ENCODE results near the gene PPOX. TPM values are rescaled to one million over a fixed set of nuclear protein-coding genes. Genes with fewer than 3 reads are reported as not detected.

PPOX gene
- total RNA-seq, 1 experiment from 2014 or later = 23.1 TPM

- H3K27me3 ChIP-seq (ENCODE audit: insufficient read depth, low read depth) = no peaks in the 10 kb centered on the region
- peak in 1 of 2 experiments; percentile 37 for DNase-seq
- peaks cover 3% of the 10 kb centered on the region; the same call in 1 of the 2 replicates for H4K20me1 ChIP-seq (ENCODE audit: insufficient read depth)
- H2AFZ ChIP-seq = no peak overlapping the region
- H3K4me2 ChIP-seq = no peak overlapping the region
- no peak overlapping the region for H3K4me3 ChIP-seq
- H3K27ac ChIP-seq = no peak overlapping the region
- peaks cover 16% of the 10 kb centered on the region for H3K4me1 ChIP-seq (replicated peaks; ENCODE audit: insufficient read depth)
- no peaks in the 10 kb centered on the region for H3K36me3 ChIP-seq (ENCODE audit: low read depth)
- no TSS peak for BruUV-seq (replicated peaks)
- TF ChIP-seq EZH2 (IDR thresholded peaks at IDR 0.05; ENCODE audit: low read depth) = no peak
- TF ChIP-seq CTCF (conservative IDR thresholded peaks at IDR 0.05) = peak; percentile 80
- intact Hi-C loops (cut with micrococcal nuclease; ENCODE audit: unreplicated experiment) = loop anchor here (2.0 to 10.0 kb wide), 3 partner anchors 145 to 459 kb away; no protein-coding TSS in a partner anchor
- no peaks in the 10 kb centered on the region for H3K9me2 ChIP-seq (ENCODE audit: insufficient read depth)
- no peaks in the 10 kb centered on the region for H3K9me3 ChIP-seq (ENCODE audit: insufficient read depth, low read depth)
- H3K79me2 ChIP-seq (ENCODE audit: low read depth) = peaks cover 17% of the 10 kb centered on the region
- CTCF ChIA-PET = interaction anchor here (0.7 kb wide), 1 partner anchor 86 kb away, joined by 4 read pairs; no protein-coding TSS in a partner anchor
- POLR2A ChIA-PET (ENCODE audit: unreplicated experiment) = no interaction called here
- H3F3A ChIP-seq (ENCODE audit: insufficient read depth, low read depth) = peaks cover 33% of the 10 kb centered on the region
Measured at GRCh38 chr1:161139766-161140165, 26.5 kb upstream of the PPOX start.

GRCh38 chr1:161140755-161141400 lies 25.3 kb upstream of the PPOX start:
- no peaks in the 10 kb centered on the region for H3K36me3 ChIP-seq (ENCODE audit: low read depth)
- no peak for DNase-seq
- CTCF ChIA-PET = interaction anchor here (0.7 kb wide), 1 partner anchor 453 kb away, joined by 3 read pairs; no protein-coding TSS in a partner anchor
- H4K20me1 ChIP-seq (ENCODE audit: insufficient read depth) = peaks cover 3% of the 10 kb centered on the region; the same call in 1 of the 2 replicates
- TF ChIP-seq CTCF (conservative IDR thresholded peaks at IDR 0.05) (no peak), EZH2 (IDR thresholded peaks at IDR 0.05; ENCODE audit: low read depth) (no peak)
- H3K79me2 ChIP-seq (ENCODE audit: low read depth) = peaks cover 6% of the 10 kb centered on the region
- H3K27ac ChIP-seq = no peak overlapping the region
- no peaks in the 10 kb centered on the region for H3K27me3 ChIP-seq (ENCODE audit: insufficient read depth, low read depth)
- no peak overlapping the region for H2AFZ ChIP-seq
- H3K9me2 ChIP-seq (ENCODE audit: insufficient read depth) = no peaks in the 10 kb centered on the region
- no peak overlapping the region for H3K4me3 ChIP-seq
- H3K9me3 ChIP-seq (ENCODE audit: insufficient read depth, low read depth) = no peaks in the 10 kb centered on the region
- H3K4me2 ChIP-seq = no peak overlapping the region
- no TSS peak for BruUV-seq (replicated peaks)
- POLR2A ChIA-PET (ENCODE audit: unreplicated experiment) = interaction anchor here (0.6 kb wide), 1 partner anchor 95 kb away, joined by 4 read pairs; no protein-coding TSS in a partner anchor
- H3F3A ChIP-seq (ENCODE audit: insufficient read depth, low read depth) = peaks cover 31% of the 10 kb centered on the region
- peaks cover 10% of the 10 kb centered on the region for H3K4me1 ChIP-seq (replicated peaks; ENCODE audit: insufficient read depth)
- intact Hi-C loops (cut with micrococcal nuclease; ENCODE audit: unreplicated experiment) = no loop called here

GRCh38 chr1:161145832-161146231 lies 20.4 kb upstream of the PPOX start:
- H3K4me2 ChIP-seq = no peak overlapping the region
- intact Hi-C loops (cut with micrococcal nuclease; ENCODE audit: unreplicated experiment) = no loop called here
- no peak overlapping the region for H2AFZ ChIP-seq
- no peaks in the 10 kb centered on the region for H3K9me2 ChIP-seq (ENCODE audit: insufficient read depth)
- no peak for TF ChIP-seq EZH2 (IDR thresholded peaks at IDR 0.05; ENCODE audit: low read depth)
- TF ChIP-seq CTCF (conservative IDR thresholded peaks at IDR 0.05) = no peak
- H3K36me3 ChIP-seq (ENCODE audit: low read depth) = no peaks in the 10 kb centered on the region
- peaks cover 16% of the 10 kb centered on the region; the same call in 1 of the 2 replicates for H3F3A ChIP-seq (ENCODE audit: insufficient read depth, low read depth)
- ChIA-PET CTCF (no interaction called here), POLR2A (ENCODE audit: unreplicated experiment) (no interaction called here)
- DNase-seq = no peak
- no peaks in the 10 kb centered on the region for H3K27me3 ChIP-seq (ENCODE audit: insufficient read depth, low read depth)
- H3K79me2 ChIP-seq (ENCODE audit: low read depth) = no peaks in the 10 kb centered on the region
- no peaks in the 10 kb centered on the region for H3K9me3 ChIP-seq (ENCODE audit: insufficient read depth, low read depth)
- no peak overlapping the region for H3K27ac ChIP-seq
- H4K20me1 ChIP-seq (ENCODE audit: insufficient read depth) = no peaks in the 10 kb centered on the region
- BruUV-seq (replicated peaks) = no TSS peak
- no peaks in the 10 kb centered on the region for H3K4me1 ChIP-seq (replicated peaks; ENCODE audit: insufficient read depth)
- no peak overlapping the region for H3K4me3 ChIP-seq
